ENCODE results near the gene FRMD1.
A peak's percentile ranks its signal among the peaks of the same experiment; 100 is the strongest.

The FRMD1 gene

DNA sequence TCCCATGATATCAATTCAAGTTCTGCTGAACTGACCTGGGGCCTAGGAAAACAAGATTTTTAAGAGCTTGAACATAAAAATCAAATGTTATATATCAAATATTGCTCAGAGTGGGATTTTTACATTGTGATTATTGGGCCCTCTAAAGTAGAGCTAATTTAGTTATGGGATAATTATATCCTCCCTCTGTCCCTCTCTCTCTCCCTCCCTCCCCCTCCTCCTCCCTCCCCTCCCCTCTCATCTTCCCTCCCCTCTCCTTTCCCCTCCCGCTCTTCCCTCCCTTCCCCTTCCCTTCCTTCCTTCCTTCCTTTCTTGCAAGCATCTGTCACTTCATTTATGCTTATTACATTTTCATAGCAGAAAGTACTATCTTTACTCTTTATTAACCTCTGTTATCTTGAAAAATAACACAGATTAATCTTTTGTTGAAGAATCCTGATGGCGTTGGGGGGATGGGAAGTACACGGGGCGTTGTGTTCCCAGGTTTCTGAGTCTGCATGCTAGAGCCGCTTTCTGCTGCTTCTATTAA lies 48.7 kb downstream of the FRMD1 start:
- H3K27ac ChIP-seq = peak overlapping the region; percentile 47
- TF ChIP-seq, protein P1, sequence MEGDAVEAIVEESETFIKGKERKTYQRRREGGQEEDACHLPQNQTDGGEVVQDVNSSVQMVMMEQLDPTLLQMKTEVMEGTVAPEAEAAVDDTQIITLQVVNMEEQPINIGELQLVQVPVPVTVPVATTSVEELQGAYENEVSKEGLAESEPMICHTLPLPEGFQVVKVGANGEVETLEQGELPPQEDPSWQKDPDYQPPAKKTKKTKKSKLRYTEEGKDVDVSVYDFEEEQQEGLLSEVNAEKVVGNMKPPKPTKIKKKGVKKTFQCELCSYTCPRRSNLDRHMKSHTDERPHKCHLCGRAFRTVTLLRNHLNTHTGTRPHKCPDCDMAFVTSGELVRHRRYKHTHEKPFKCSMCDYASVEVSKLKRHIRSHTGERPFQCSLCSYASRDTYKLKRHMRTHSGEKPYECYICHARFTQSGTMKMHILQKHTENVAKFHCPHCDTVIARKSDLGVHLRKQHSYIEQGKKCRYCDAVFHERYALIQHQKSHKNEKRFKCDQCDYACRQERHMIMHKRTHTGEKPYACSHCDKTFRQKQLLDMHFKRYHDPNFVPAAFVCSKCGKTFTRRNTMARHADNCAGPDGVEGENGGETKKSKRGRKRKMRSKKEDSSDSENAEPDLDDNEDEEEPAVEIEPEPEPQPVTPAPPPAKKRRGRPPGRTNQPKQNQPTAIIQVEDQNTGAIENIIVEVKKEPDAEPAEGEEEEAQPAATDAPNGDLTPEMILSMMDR (conservative IDR thresholded peaks at IDR 0.05) = no peak

GRCh38 chr6:168029459-168030217 lies 49.4 kb downstream of the FRMD1 start:
- H3K27ac ChIP-seq = peak overlapping the region; percentile 47
- TF ChIP-seq, protein P1 (conservative IDR thresholded peaks at IDR 0.05) = no peak

- H3K27ac ChIP-seq = no peak overlapping the region
- TF ChIP-seq, protein P1 (conservative IDR thresholded peaks at IDR 0.05) = no peak
Observed at GRCh38 chr6:168028181-168028580, 50.8 kb downstream of the FRMD1 start.

DNA sequence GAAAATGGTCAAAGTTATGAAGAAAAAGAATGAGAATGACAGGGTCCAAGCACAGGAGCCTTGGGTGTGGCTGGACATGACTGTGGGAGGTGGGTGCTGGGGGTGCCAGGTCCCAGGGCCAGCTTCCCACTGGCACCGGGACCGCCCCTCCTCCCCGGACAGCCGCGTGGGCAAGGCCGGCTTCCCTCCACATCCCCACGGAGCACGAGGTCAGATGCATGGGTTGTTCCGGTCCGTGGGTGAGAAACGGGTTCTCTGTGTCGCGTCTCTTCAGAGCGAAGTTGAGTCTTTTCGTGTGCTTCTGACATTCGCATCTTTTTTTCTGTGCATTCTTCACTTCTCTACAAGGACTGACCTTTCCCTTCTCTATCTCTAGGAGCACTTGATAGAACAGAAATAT lies 51.5 kb downstream of the FRMD1 start:
- no peak overlapping the region for H3K27ac ChIP-seq
- TF ChIP-seq, protein P1 (conservative IDR thresholded peaks at IDR 0.05) = no peak

DNA sequence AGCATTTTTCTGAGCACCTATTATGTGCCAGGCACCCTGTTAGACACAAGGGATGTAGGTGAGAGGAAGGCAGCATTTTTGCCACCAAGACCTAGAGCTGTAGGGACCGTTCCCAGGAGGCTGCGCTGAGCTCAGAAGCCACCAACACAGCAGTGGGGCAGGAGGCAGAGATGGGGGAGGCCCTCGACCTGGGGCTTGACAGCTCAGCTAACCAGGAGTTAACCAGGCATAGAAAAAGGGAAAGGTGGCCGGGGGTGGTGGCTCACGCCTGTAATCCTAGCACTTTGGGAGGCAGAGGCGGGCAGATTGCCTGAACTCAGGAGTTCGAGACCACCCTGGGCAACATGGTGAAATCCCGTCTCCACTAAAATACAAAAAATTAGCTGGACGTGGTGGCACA lies 52.1 kb downstream of the FRMD1 start:
- no peak overlapping the region for H3K27ac ChIP-seq
- TF ChIP-seq, protein P1 (conservative IDR thresholded peaks at IDR 0.05) = no peak

GRCh38 chr6:168025831-168026710 lies 52.9 kb downstream of the FRMD1 start:
- TF ChIP-seq, protein P1 (conservative IDR thresholded peaks at IDR 0.05) = no peak
- H3K27ac ChIP-seq = peak overlapping the region; percentile 61; the same call in 1 of the 2 replicates

DNA sequence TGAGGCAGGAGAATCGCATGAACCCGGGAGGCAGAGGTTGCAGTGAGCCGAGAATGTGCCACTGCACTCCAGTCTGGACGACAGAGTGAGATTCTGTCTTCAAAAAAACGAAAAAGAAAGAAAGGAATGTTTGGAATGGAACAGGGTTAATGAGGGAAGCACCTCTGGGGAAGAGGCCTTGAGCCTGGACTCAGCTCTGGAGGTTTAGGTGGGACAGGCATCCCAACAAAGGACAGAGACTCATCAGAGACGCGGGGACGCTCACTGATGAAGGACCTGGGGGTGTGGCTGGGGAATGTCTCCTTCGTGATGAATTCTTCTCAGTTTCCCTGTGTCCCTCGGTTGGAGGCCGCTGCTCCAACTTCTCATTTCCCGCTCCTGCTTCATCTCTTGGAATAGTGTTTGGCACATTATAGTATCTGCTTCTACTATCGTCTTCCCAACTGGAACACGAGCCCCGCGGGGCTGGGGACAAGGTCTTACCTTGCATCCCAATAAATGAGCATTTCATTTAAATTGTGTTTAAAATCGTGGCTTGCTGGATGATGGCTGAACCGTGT lies 54.0 kb downstream of the FRMD1 start:
- TF ChIP-seq, protein P1 (conservative IDR thresholded peaks at IDR 0.05) = no peak
- peak overlapping the region; percentile 61 for H3K27ac ChIP-seq

Measured in VCaP (cell line).